DMS153 treated with DMSO at 0.1 percent for 48 hours (cell line): ENCODE data around the gene USP28.
"Not testable (repeated sequence)": the region's sequence is repeated elsewhere in the genome, so short reads cannot be mapped to it uniquely, and the experiment has no call there.

Source experiments
- DNase-seq: peaks from one replicate; lab custom pipeline; 2025; ENCODE audit not compliant: unreplicated experiment; lab: John Stamatoyannopoulos, UW

The USP28 gene

GRCh38 chr11:113779496-113779895 is 95.9 kb downstream of the USP28 start, which contains the start of gene CLDN25:
TSS of gene CLDN25 (plus strand) at chr11:113779796. CDS start at chr11:113779796, 0 bp downstream.
- no peak for DNase-seq

- no peak for DNase-seq
These were observed 97.1 kb downstream of the USP28 start for GRCh38 chr11:113778111-113778910.

- no peak for DNase-seq
These were observed 101.2 kb downstream of the USP28 start for GRCh38 chr11:113774174-113774503.

GRCh38 chr11:113773416-113774173 is 101.8 kb downstream of the USP28 start, which contains the start of gene ZW10:
TSS of gene ZW10 (minus strand) at chr11:113773692. CDS start at chr11:113773666, 26 bp downstream.
- peak; percentile 91 for DNase-seq

GRCh38 chr11:113773092-113773415 is 102.3 kb downstream of the USP28 start:
- no peak for DNase-seq

- DNase-seq: no peak
These were observed 103.4 kb downstream of the USP28 start for GRCh38 chr11:113771964-113772363.

- DNase-seq: no peak
These were observed 110.7 kb downstream of the USP28 start for GRCh38 chr11:113764527-113765219.

GRCh38 chr11:113763040-113763439 is 112.3 kb downstream of the USP28 start:
- not testable (repeated sequence) for DNase-seq

GRCh38 chr11:113760241-113760640 is 115.1 kb downstream of the USP28 start:
- no peak for DNase-seq

- DNase-seq: no peak
These were observed 122.4 kb downstream of the USP28 start for GRCh38 chr11:113752932-113753331.
